ENCODE results near the gene RPH3AL. TPM values are rescaled to one million over a fixed set of nuclear protein-coding genes. Genes with fewer than 3 reads are reported as not detected.
"Not testable (repeated sequence)": the region's sequence is repeated elsewhere in the genome, so short reads cannot be mapped to it uniquely, and the experiment has no call there.

The RPH3AL gene
- total RNA-seq, 1 donor from 2014 or later = 6.1 TPM

- no peaks in the 10 kb centered on the region for H3K36me3 ChIP-seq (ENCODE audit: control insufficient read depth, insufficient read depth, low read length)
- FAIRE-seq (no peak), DNase-seq (ENCODE audit: low read depth) (no peak)
- peaks cover 1% of the 10 kb centered on the region for H3K27me3 ChIP-seq (ENCODE audit: control insufficient read depth, insufficient read depth, low read length)
- TF ChIP-seq CTCF (IDR thresholded peaks at IDR 0.05; ENCODE audit: insufficient read depth, low read length, severe bottlenecking) = no peak
- no peak overlapping the region for H3K4me3 ChIP-seq (ENCODE audit: low read depth, low read length)
Measured at GRCh38 chr17:173166-173911, 179.3 kb downstream of the RPH3AL start.

- Histone ChIP-seq H3K4me3 (ENCODE audit: low read depth, low read length) (no peak overlapping the region), H3K27me3 (ENCODE audit: control insufficient read depth, insufficient read depth, low read length) (no peaks in the 10 kb centered on the region), H3K36me3 (ENCODE audit: control insufficient read depth, insufficient read depth, low read length) (no peaks in the 10 kb centered on the region)
- FAIRE-seq (no peak), DNase-seq (ENCODE audit: low read depth) (no peak)
- TF ChIP-seq CTCF (IDR thresholded peaks at IDR 0.05; ENCODE audit: insufficient read depth, low read length, severe bottlenecking) = no peak
Measured at GRCh38 chr17:172401-172800, 180.2 kb downstream of the RPH3AL start.

- H3K36me3 ChIP-seq (ENCODE audit: control insufficient read depth, insufficient read depth, low read length) = no peaks in the 10 kb centered on the region
- no peaks in the 10 kb centered on the region for H3K27me3 ChIP-seq (ENCODE audit: control insufficient read depth, insufficient read depth, low read length)
- DNase-seq (ENCODE audit: low read depth) (no peak), FAIRE-seq (no peak)
- H3K4me3 ChIP-seq (ENCODE audit: low read depth, low read length) = no peak overlapping the region
- TF ChIP-seq CTCF (IDR thresholded peaks at IDR 0.05; ENCODE audit: insufficient read depth, low read length, severe bottlenecking) = no peak
Measured at GRCh38 chr17:171871-172270, 180.7 kb downstream of the RPH3AL start.

- H3K27me3 ChIP-seq (ENCODE audit: control insufficient read depth, insufficient read depth, low read length) = no peaks in the 10 kb centered on the region
- no peak overlapping the region for H3K4me3 ChIP-seq (ENCODE audit: low read depth, low read length)
- DNase-seq (ENCODE audit: low read depth) = no peak
- TF ChIP-seq CTCF (IDR thresholded peaks at IDR 0.05; ENCODE audit: insufficient read depth, low read length, severe bottlenecking) = no peak
- FAIRE-seq = no peak
- H3K36me3 ChIP-seq (ENCODE audit: control insufficient read depth, insufficient read depth, low read length) = no peaks in the 10 kb centered on the region
Measured at GRCh38 chr17:170130-170670, 182.4 kb downstream of the RPH3AL start.

GRCh38 chr17:168614-169013 lies 184.0 kb downstream of the RPH3AL start:
- DNase-seq (ENCODE audit: low read depth); H3K4me3 ChIP-seq (ENCODE audit: low read depth, low read length); FAIRE-seq; H3K36me3 ChIP-seq (ENCODE audit: control insufficient read depth, insufficient read depth, low read length); H3K27me3 ChIP-seq (ENCODE audit: control insufficient read depth, insufficient read depth, low read length): not testable (repeated sequence)

GRCh38 chr17:165939-166338 lies 186.7 kb downstream of the RPH3AL start:
- Histone ChIP-seq H3K27me3 (ENCODE audit: control insufficient read depth, insufficient read depth, low read length) (no peaks in the 10 kb centered on the region), H3K36me3 (ENCODE audit: control insufficient read depth, insufficient read depth, low read length) (no peaks in the 10 kb centered on the region), H3K4me3 (ENCODE audit: low read depth, low read length) (no peak overlapping the region)
- no peak for DNase-seq (ENCODE audit: low read depth)
- no peak for TF ChIP-seq CTCF (IDR thresholded peaks at IDR 0.05; ENCODE audit: insufficient read depth, low read length, severe bottlenecking)
- no peak for FAIRE-seq

All from bronchial epithelial cell (primary cell).